GM10248 (cell line): ENCODE data around the gene PSME3IP1.

Experiments used
- CTCF ChIA-PET: fragments of 300-600 bp; sonication (Branson Sonifier 250); formaldehyde crosslinking; extraction: SDS; loops from one replicate; lab custom pipeline; 2021; ENCODE audit warnings: antibody characterized with exemption; lab: Yijun Ruan, JAX
- POLR2A ChIA-PET: fragments of 350-650 bp; sonication (Branson Sonifier 250); formaldehyde crosslinking; extraction: SDS; loops from one replicate; lab custom pipeline; 2020; ENCODE audit warnings: antibody characterized with exemption; lab: Yijun Ruan, JAX
- DNase-seq: peaks from one replicate; pipeline ENCODE4 v3.0.0; 2012; ENCODE audit errors: extremely low spot score
- CTCF ChIP-seq: IDR thresholded peaks from 2 replicates; pipeline ENCODE4 v1.5.1; 2012; ENCODE audit warnings: mild to moderate bottlenecking, low read depth; ENCODE audit errors: extremely low read depth, missing control alignments, control extremely low read depth

PSME3IP1 gene

GRCh38 chr16:57149391-57149790 lies 36.4 kb downstream of the PSME3IP1 start:
- CTCF ChIA-PET: interaction anchor here (1.0 to 2.4 kb wide), 6 partner anchors 15 to 65 kb away, joined by 3 to 10 read pairs (median 5); partner anchors contain the start of gene CPNE2
- no peak for DNase-seq
- POLR2A ChIA-PET: no interaction called here
- TF ChIP-seq CTCF: no peak

GRCh38 chr16:57148481-57148880 lies 37.4 kb downstream of the PSME3IP1 start:
- TF ChIP-seq CTCF: no peak
- no peak for DNase-seq
- POLR2A ChIA-PET: no interaction called here
- CTCF ChIA-PET: interaction anchor here (1.0 to 2.4 kb wide), 6 partner anchors 14 to 65 kb away, joined by 3 to 10 read pairs (median 5); partner anchors contain the start of gene CPNE2

DNA sequence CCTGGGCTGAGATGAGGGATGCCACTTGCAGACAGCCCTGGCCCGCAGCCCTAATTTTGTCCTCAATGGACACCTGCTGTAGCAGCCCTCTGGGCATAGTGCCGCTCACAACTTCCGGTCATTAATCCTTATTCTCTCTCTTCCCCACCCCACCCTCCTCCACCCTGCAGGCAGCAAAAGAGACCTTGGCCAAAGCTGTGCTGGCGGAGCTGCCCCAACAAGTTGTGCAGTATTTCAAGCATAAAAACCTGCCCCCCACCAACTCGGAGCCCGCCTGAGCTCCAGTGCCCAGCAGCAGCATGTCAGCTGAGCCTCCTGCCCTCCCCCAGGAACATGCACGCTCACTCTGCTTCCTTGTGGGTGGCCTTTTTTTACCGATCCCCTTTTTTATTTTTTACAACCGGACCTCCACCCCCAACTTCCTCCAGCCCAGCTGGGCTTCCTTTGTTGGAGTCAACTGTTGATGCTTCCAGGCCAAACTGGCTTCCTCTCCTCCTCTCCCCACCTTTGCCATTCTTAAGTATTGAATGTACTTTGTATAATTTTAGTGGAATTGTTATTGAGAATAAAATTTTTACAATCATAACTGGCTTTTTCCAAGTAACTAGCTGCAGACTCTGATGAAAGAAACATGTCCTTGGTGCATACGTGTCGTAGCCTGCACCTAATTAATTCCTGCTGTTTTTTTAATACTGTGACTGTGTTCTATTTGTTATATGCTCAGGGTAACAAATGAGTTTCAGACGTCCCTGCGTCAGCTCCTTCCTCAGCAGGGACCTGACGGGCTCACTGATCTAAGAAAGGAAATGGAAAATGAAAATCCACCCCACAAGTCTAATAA lies 38.2 kb downstream of the PSME3IP1 start:
- ChIA-PET POLR2A (no interaction called here), CTCF (interaction anchor here (1.4 to 2.4 kb wide), 2 partner anchors 13 to 35 kb away, joined by 3 to 8 read pairs; no protein-coding TSS in a partner anchor)
- no peak for DNase-seq
- no peak for TF ChIP-seq CTCF

- no peak for DNase-seq
Measured at GRCh38 chr16:57146735-57147134, 39.1 kb downstream of the PSME3IP1 start.

DNA sequence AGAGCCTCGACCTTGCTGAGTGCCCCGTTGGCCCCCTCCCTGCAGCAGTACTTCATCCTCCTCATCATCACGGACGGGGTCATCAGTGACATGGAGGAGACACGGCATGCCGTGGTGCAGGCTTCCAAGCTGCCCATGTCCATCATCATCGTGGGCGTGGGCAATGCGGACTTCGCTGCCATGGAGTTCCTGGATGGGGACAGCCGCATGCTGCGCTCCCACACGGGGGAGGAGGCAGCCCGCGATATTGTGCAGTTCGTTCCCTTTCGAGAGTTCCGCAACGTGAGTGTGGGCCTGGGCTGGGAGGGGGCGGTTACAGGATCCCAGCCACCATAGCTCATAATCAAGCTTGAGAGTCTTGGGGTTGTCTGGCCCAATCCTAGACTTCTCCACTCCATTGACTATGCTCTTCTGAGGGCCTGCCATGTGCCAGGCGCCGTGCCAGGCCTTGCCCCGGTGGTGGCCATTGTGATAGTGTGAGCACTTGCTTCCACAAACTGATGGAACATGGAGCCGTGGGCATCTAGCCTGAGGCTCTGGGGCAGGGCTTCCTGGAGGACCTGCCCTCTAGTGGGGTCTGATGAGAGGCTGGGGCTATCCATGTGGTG lies 39.7 kb downstream of the PSME3IP1 start:
- ChIA-PET POLR2A (no interaction called here), CTCF (no interaction called here)
- TF ChIP-seq CTCF: no peak
- DNase-seq: no peak

More at GRCh38 chr16:57146735-57147134, 39.1 kb downstream of the PSME3IP1 start:
- TF ChIP-seq CTCF: no peak
- POLR2A ChIA-PET: no interaction called here
- CTCF ChIA-PET: interaction anchor here (1.4 kb wide), 1 partner anchor 34 kb away, joined by 3 read pairs; no protein-coding TSS in a partner anchor
